GM19240 (cell line): ENCODE data around the gene BET1L.

Experiments
- DNase-seq: peaks from one replicate; pipeline ENCODE4 v3.0.0; 2011; ENCODE audit warnings: low spot score; ENCODE audit not compliant: insufficient read length

BET1L gene

GRCh38 chr11:210122-210802 lies 3.1 kb upstream of the BET1L start:
- DNase-seq: no peak

DNA sequence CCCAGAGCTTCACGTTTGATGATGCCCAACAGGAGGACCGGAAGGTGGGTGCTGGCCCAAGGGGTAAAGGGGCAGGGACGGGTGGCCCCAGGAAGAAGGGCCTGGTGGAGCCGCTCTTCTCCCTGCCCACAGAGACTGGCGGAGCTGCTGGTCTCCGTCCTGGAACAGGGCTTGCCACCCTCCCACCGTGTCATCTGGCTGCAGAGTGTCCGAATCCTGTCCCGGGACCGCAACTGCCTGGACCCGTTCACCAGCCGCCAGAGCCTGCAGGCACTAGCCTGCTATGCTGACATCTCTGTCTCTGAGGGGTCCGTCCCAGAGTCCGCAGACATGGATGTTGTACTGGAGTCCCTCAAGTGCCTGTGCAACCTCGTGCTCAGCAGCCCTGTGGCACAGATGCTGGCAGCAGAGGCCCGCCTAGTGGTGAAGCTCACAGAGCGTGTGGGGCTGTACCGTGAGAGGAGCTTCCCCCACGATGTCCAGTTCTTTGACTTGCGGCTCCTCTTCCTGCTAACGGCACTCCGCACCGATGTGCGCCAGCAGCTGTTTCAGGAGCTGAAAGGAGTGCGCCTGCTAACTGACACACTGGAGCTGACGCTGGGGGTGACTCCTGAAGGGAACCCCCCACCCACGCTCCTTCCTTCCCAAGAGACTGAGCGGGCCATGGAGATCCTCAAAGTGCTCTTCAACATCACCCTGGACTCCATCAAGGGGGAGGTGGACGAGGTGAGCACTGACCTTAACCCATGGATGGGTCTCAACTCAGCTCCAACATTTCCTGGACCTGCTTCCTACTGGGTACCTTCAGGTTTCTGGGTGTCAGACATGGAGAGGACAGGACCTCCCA lies 2.3 kb upstream of the BET1L start:
- no peak for DNase-seq

DNA sequence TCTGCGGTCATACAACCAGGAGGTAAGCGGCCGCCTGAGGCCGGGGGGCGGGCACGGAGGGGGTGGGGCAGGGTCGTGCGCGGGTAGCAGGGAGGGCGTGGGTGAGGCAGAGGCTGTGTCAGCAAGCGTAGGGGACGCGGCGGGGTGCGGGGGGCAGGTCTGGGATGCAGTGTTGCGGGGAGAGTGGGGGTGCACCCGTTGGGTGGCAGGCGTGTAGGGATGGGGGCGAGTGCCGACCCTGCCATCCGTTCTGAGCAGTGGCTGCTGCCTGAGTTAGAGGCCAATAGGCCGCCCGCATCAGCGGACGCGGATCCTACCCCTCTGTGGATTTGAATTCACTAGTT lies 1.7 kb upstream of the BET1L start:
- DNase-seq: no peak

GRCh38 chr11:208181-208916 lies 1.1 kb upstream of the BET1L start:
- peak; percentile 72 for DNase-seq

DNA sequence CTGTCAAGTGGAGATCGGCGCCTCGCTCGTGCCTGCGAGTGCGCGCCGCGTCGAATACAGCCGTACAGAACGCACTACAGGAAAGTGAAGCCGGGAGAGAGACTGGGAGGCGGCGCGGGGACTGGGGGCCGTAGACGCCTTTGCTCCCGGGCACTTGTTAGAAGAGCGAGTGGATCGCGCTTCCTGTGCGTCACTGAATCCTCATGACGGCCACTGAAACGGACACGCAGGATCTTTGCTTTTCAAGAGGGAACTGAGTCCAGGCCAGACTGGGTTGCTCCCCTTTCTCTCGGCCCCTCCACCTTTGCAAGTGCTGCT lies 623 bp upstream of the BET1L start:
- DNase-seq: no peak

DNA sequence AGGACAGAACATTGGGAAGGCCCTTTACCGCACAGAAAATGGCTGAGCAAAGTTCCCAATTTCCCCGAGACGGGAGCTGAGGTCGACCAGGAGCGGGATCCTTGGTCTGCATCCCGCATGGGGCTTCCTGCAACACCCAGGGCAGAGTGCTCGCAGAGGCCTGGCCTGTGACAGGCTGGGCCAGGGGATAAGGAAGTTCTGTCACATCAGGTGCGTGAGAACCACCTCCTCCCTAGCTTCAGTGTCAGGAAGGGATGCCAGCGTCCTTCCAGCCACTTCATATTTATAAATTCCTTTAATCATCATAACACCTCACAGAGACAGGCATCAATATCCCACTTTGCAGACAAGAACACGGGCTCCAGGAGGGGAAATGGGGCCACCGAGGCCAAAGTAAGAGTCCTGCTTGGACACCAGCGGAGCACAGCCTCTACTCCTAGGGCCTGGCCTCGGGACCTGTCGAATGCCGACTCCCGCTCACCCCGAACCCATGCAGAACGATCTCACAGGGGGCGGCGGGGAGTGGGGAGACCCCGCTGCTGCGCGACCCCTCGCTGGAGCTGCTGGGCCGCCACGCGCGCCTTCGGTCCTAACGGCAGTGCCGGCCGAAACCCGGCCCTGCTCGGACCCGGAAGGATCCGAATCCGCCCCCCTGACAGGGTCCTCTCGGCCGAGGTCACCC lies 532 bp downstream of the BET1L start:
- peak; percentile 25 for DNase-seq

GRCh38 chr11:206002-206384 lies 1.2 kb downstream of the BET1L start:
- DNase-seq: no peak

GRCh38 chr11:205221-206001 lies 1.8 kb downstream of the BET1L start:
- DNase-seq: no peak

- no peak for DNase-seq
Observed at GRCh38 chr11:204587-205109, 2.6 kb downstream of the BET1L start.

GRCh38 chr11:203945-204586 lies 3.1 kb downstream of the BET1L start:
- no peak for DNase-seq

DNA sequence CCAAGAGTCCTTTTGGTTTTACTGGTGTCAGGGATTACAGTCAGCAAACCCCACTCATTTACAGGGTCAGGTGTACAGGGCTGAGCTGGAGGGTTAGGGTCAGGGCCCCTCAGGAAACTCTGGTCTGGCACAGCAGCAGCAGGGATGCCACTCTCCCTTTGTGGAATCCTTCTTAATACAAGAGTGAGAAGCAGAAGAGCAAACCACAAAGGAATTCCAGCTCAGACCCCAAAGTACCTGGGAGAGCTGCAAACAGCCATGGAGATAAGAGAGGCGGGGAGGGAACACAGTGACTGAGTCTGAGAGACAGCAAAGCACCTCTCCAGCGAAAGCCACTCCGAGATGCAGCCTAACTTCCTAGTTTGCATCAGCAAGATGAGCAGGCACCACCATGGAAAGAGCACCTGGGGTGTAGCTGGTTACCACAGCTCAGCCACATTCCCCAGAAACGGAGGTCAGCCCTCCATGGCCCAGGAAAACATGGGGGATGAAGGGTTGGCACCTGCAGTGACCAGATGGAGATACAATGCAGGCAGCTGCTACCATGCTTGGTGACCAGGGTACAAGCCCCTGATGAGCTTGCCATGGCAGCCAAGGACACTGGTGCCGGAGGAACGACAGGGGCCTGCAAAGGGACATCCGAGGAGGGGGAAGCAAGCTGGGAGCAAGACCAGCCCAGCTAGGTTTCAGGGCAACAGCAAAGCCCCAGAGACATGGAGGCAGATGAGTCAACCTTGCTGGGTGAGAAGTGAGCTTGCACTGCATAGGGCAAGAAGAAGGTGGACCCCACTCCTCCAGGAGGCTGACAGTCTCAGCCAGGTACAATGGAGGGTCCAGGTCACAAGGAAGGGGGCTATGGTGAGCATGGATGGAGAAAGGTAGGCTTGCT lies 3.9 kb downstream of the BET1L start:
- no peak for DNase-seq

DNA sequence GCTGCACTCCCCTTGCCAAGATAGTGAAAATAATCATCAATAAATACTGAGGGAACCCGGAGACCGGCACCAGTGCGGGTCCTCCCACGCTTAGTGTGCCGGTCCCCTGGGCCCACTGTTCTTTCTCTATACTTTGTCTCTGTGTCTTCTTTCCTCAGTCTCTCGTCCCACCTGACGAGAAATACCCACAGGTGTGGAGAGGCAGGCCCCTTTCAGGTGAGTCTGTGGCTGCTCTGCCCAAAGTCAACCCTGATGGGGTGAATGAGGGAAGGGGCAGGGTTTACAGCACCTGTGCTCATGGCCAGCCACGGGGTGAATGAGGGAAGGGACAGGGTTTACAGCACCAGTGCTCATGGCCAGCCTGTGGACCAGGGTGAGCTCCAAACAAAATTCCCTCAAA lies 4.7 kb downstream of the BET1L start:
- DNase-seq: no peak

DNA sequence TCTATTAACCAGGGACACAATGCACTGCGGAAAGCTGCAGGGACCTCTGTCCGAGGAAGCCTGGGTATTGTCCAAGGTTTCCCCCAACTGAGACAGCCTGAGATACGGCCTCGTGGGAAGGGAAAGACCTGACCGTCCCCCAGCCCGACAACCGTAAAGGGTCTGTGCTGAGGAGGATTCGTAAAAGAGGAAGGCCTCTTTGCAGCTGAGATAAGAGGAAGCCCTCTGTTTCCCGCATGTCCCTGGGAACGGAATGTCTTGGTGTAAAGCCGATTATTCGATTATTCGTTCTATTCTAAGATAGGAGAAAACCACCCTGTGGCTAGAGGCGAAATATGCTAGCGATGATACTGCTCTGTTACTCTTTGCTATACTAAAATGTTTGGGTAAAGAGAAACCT lies 5.2 kb downstream of the BET1L start:
- no peak for DNase-seq

GRCh38 chr11:200224-201003 lies 6.8 kb downstream of the BET1L start:
- DNase-seq: no peak

DNA sequence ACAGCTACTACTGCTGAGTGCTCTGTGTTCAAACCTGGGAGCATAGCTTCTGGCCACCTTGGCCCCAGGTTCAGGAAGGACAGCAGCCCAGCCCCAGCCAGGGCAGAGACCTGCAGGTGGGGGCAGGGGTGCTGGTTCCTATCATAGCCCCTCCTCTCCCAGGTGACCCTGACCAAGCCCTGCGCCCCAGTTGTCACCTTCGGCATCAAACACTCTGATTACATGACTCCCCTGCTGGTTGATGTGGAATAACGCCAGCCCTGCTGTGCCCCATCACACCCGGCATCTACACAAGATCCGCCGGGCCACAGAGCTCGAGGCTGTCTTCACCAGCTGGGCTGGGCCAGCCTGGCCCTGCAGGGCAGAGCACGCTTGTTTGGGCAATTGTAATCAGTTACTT lies 7.4 kb downstream of the BET1L start:
- no peak for DNase-seq

- no peak for DNase-seq
Observed at GRCh38 chr11:199004-199581, 8.1 kb downstream of the BET1L start.

GRCh38 chr11:198236-198806 lies 8.9 kb downstream of the BET1L start:
- DNase-seq: no peak

- DNase-seq: no peak
Observed at GRCh38 chr11:197741-198235, 9.4 kb downstream of the BET1L start.
